Endothelial cell of umbilical vein (primary cell): ENCODE results near the gene ADARB1. TPM values are rescaled to one million over a fixed set of nuclear protein-coding genes. Genes with fewer than 3 reads are reported as not detected.

ENCODE experiments used
- Bru-seq: library from RNA; stranded (reverse); fragments of 400-500 nt; gene quantifications from one replicate; lab custom pipeline; 2021; lab: Mats Ljungman, UMichigan
- BruChase-seq, 2 experiments: library from RNA; stranded (reverse); fragments of 400-500 nt; gene quantifications; one replicate each; lab custom pipeline; 2021; lab: Mats Ljungman, UMichigan
- BruUV-seq: library from RNA; stranded (reverse); fragments of 400-500 nt; replicated peaks from 2 replicates; lab custom pipeline; 2021; lab: Mats Ljungman, UMichigan
- CTCF ChIA-PET: fragments of 300-600, 350-600 bp; sonication (Branson Sonifier 250); formaldehyde crosslinking; loops from one replicate; lab custom pipeline; 2021; ENCODE audit warnings: antibody characterized with exemption, inconsistent platforms; lab: Charles Lee
- POLR2A ChIA-PET: fragments of 300-600, 350-600 bp; sonication (Branson Sonifier 250); formaldehyde crosslinking; loops from one replicate; lab custom pipeline; 2021; ENCODE audit warnings: antibody characterized with exemption, inconsistent platforms; lab: Charles Lee
- DNase-seq: peaks from one replicate; pipeline ENCODE4 v3.0.0-alpha.2; 2011; ENCODE audit warnings: low read depth, low spot score
- FAIRE-seq: peaks from 2 replicates; lab custom pipeline; 2011; peaks lifted over from hg19 to GRCh38; lab: Jason Lieb, UNC
- H2AFZ ChIP-seq: 2 replicates; pipeline ENCODE4 v1.6.0; 2012; ENCODE audit warnings: low read depth, low read length, control low read depth, inconsistent platforms
- H3K27ac ChIP-seq: 2 replicates; pipeline ENCODE4 v1.5.1; 2011; ENCODE audit warnings: low read depth, mild to moderate bottlenecking, control low read depth, low read length, moderate library complexity; ENCODE audit not compliant: insufficient read depth
- H3K27me3 ChIP-seq, 2 experiments: 2 replicates each; pipeline versions ENCODE4 v1.6.0 to v1.6.1; 2011; ENCODE audit warnings: low read length in 2 of 2, mixed read lengths in 1 of 2; ENCODE audit not compliant: control insufficient read depth in 2 of 2, insufficient read depth in 2 of 2
- H3K36me3 ChIP-seq, 2 experiments: 2 replicates in 1 of 2; 3 replicates in 1 of 2; pipeline ENCODE4 v1.5.1; 2011; ENCODE audit warnings: low read length in 2 of 2, mild to moderate bottlenecking in 1 of 2, moderate library complexity in 1 of 2; ENCODE audit not compliant: control insufficient read depth in 2 of 2, insufficient read depth in 2 of 2; ENCODE audit errors: extremely low read depth in 1 of 2
- H3K4me1 ChIP-seq: 3 replicates; pipeline ENCODE4 v1.5.1; 2011; ENCODE audit warnings: mild to moderate bottlenecking, low read length; ENCODE audit not compliant: control insufficient read depth, insufficient read depth; ENCODE audit errors: extremely low read depth
- H3K4me2 ChIP-seq: 2 replicates; pipeline ENCODE4 v1.6.1; 2011; ENCODE audit warnings: low read length, control low read depth, mixed read lengths; ENCODE audit not compliant: insufficient read depth
- H3K4me3 ChIP-seq, 3 experiments: fragments of 200-600 bp in 1 of 3; sonication (generic), shearing (Covaris generic) in 1 of 3; replicated peaks in 1 of 3; 2 replicates each; pipeline ENCODE4 v1.5.1; 2011 to 2016; ENCODE audit warnings: control low read depth in 3 of 3, low read length in 3 of 3, mild to moderate bottlenecking in 2 of 3, inconsistent platforms in 1 of 3, low read depth in 1 of 3, moderate library complexity in 1 of 3; ENCODE audit not compliant: insufficient read depth in 1 of 3
- H3K79me2 ChIP-seq: 2 replicates; pipeline ENCODE4 v1.6.0; 2012; ENCODE audit warnings: low read length, inconsistent platforms; ENCODE audit not compliant: control insufficient read depth, insufficient read depth
- H3K9ac ChIP-seq: replicated peaks from 2 replicates; pipeline ENCODE3; 2011; ENCODE audit warnings: low read length, control low read depth; ENCODE audit not compliant: insufficient read depth; ENCODE audit errors: extremely low read depth
- H3K9me1 ChIP-seq: replicated peaks from 3 replicates; pipeline ENCODE4 v1.6.0; 2011; ENCODE audit warnings: mild to moderate bottlenecking, low read length; ENCODE audit not compliant: control insufficient read depth, insufficient read depth; ENCODE audit errors: extremely low read depth
- H3K9me3 ChIP-seq: replicated peaks from 2 replicates; pipeline ENCODE4 v1.5.1; 2012; ENCODE audit warnings: low read length, inconsistent platforms; ENCODE audit not compliant: control insufficient read depth, insufficient read depth
- H4K20me1 ChIP-seq: replicated peaks from 2 replicates; pipeline ENCODE3; 2011; ENCODE audit warnings: mild to moderate bottlenecking, low read length; ENCODE audit not compliant: control insufficient read depth, insufficient read depth; ENCODE audit errors: extremely low read depth
- CTCF ChIP-seq, 2 donors: IDR thresholded peaks; 1 replicate in 1 of 2; 2 replicates in 1 of 2; pipeline ENCODE4 v1.5.1; 2011; ENCODE audit warnings: low read length in 2 of 2, mild to moderate bottlenecking in 2 of 2, moderate library complexity in 2 of 2, control low read depth in 1 of 2, inconsistent platforms in 1 of 2, low read depth in 1 of 2; ENCODE audit not compliant: insufficient read depth in 1 of 2; ENCODE audit errors: extremely low read depth in 1 of 2
- EZH2 ChIP-seq: IDR thresholded peaks from 2 replicates; pipeline ENCODE4 v1.6.1; 2012; ENCODE audit warnings: borderline replicate concordance, low read depth, mild to moderate bottlenecking, moderate library complexity, low read length, inconsistent platforms; ENCODE audit not compliant: severe bottlenecking
- FOS ChIP-seq: IDR thresholded peaks from 2 replicates; pipeline ENCODE4 v1.6.1; 2011; ENCODE audit warnings: mild to moderate bottlenecking, low read length, moderate library complexity, borderline replicate concordance; ENCODE audit not compliant: insufficient read depth
- GATA2 ChIP-seq: IDR thresholded peaks from 2 replicates; pipeline ENCODE4 v1.7.0; 2011; ENCODE audit warnings: low read depth, mild to moderate bottlenecking, moderate library complexity, mixed read lengths, low read length; ENCODE audit not compliant: insufficient read length, insufficient read depth
- POLR2A ChIP-seq: IDR thresholded peaks from 2 replicates; pipeline ENCODE4 v1.6.1; 2012; ENCODE audit warnings: low read depth, mild to moderate bottlenecking, control low read depth, low read length
- POLR2AphosphoS5 ChIP-seq: IDR thresholded peaks from 2 replicates; pipeline ENCODE4 v1.6.1; 2012; ENCODE audit warnings: low read depth, mild to moderate bottlenecking, control low read depth, low read length, moderate library complexity; ENCODE audit not compliant: insufficient read depth
- dilution Hi-C: fragments of 300-500 bp; cut with MboI; formaldehyde crosslinking; loops from one replicate; pipeline ENCODE4 v1.15.0; 2019; ENCODE audit warnings: low sequenced_read_pairs; ENCODE audit not compliant: extremely low pct_ligation_motif_present
- intact Hi-C: fragments of 100-400 bp; cut with micrococcal nuclease; formaldehyde crosslinking; loops from one replicate; pipeline ENCODE4 v1.10.0; 2022
- long read RNA-seq: library from polyadenylated mRNA; stranded (forward); transcript quantifications from one replicate; pipeline ENCODE4 v2.0.0, GENCODE V29; 2021
- polyA minus RNA-seq, 3 experiments: library from RNA; depleted of rRNA, polyadenylated mRNA; stranded (reverse); fragments of >200 nt; gene quantifications; 1 replicate in 1 of 3; 2 replicates in 2 of 3; pipeline ENCODE4 v1.2.3, GENCODE V29; 2011
- polyA plus RNA-seq, 4 experiments: library from polyadenylated mRNA; depleted of rRNA in 3 of 4; stranded (reverse) in 3 of 4; unstranded in 1 of 4; fragments of >200 nt; gene quantifications; 2 replicates each; pipeline versions ENCODE4 v1.2.1 to v1.2.3, GENCODE V29; 2011 to 2012; ENCODE audit warnings: missing spikeins in 1 of 4
- total RNA-seq: library from RNA; stranded (reverse); gene quantifications from 2 replicates; pipeline ENCODE4 v1.2.3, GENCODE V29; 2021
- TF ChIP-seq, protein P1 (sequence below): IDR thresholded peaks from 2 replicates; pipeline ENCODE4 v1.6.1; 2011; ENCODE audit not compliant: insufficient read depth, insufficient read length

The ADARB1 gene, protein sequence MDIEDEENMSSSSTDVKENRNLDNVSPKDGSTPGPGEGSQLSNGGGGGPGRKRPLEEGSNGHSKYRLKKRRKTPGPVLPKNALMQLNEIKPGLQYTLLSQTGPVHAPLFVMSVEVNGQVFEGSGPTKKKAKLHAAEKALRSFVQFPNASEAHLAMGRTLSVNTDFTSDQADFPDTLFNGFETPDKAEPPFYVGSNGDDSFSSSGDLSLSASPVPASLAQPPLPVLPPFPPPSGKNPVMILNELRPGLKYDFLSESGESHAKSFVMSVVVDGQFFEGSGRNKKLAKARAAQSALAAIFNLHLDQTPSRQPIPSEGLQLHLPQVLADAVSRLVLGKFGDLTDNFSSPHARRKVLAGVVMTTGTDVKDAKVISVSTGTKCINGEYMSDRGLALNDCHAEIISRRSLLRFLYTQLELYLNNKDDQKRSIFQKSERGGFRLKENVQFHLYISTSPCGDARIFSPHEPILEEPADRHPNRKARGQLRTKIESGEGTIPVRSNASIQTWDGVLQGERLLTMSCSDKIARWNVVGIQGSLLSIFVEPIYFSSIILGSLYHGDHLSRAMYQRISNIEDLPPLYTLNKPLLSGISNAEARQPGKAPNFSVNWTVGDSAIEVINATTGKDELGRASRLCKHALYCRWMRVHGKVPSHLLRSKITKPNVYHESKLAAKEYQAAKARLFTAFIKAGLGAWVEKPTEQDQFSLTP
- total RNA-seq = 54.3 and 55.5 TPM in 2 replicates
- 17.8 and 32.5 TPM in 2 replicates for polyA plus RNA-seq
- polyA plus RNA-seq (2011; cell fraction: cytosol; rRNA removed) = 17.4 and 18.8 TPM in 2 replicates
- polyA plus RNA-seq (2011; cell fraction: nucleus; rRNA removed) = 88.3 and 92.8 TPM in 2 replicates
- 29.3 and 33.4 TPM in 2 replicates for polyA plus RNA-seq (2012)
- polyA minus RNA-seq = 41.5 and 43.3 TPM in 2 replicates
- polyA minus RNA-seq (2011; cell fraction: cytosol; rRNA and poly(A)+ RNA removed) = 54.5 TPM
- polyA minus RNA-seq (2011; cell fraction: nucleus; rRNA and poly(A)+ RNA removed) = 48.7 and 51.7 TPM in 2 replicates
- percentile 75 among the genes with signal in this experiment for Bru-seq, nascent RNA
- BruChase-seq, experiment 1, labeled RNA remaining after a 6-hour chase = percentile 83 among the genes with signal in this experiment
- BruChase-seq, experiment 2, labeled RNA remaining after a 2-hour chase = percentile 84 among the genes with signal in this experiment
- long read RNA-seq, full-length matches to known transcripts = 12 of 199 reads
- long read RNA-seq, partial matches to known transcripts = 21 of 199 reads
- long read RNA-seq, other reads (novel, unspliced or antisense) = 166 of 199 reads

- intact Hi-C loops = loop anchor here (2.0 kb wide), 1 partner anchor 115 kb away; no protein-coding TSS in a partner anchor
- peak within 1 kb of the TSS; percentile 83 for H3K4me2 ChIP-seq
Measured at GRCh38 chr21:45074048-45074817, at the start of gene ADARB1. TSS of gene ADARB1 (plus strand) at chr21:45074580. CDS start at chr21:45171657, 97,077 bp downstream.

More at GRCh38 chr21:45074048-45074817, at the start of gene ADARB1:
- ChIA-PET POLR2A (no interaction called here), CTCF (interaction anchor here (1.0 to 2.6 kb wide), 6 partner anchors 10 to 66 kb away, joined by 3 to 34 read pairs (median 6); no protein-coding TSS in a partner anchor)
- Histone ChIP-seq H3K9me1 (no peaks in the 10 kb centered on the region), H2AFZ (peak within 1 kb of the TSS; percentile 96), H3K4me3 (peak within 1 kb of the TSS; percentile 68 to 81 (median 73)), H3K27me3 (no peaks in the 10 kb centered on the region), H3K4me1 (peaks cover 16% of the 10 kb centered on the region), H3K36me3 (no peaks in the 10 kb centered on the region), H3K9me3 (no peaks in the 10 kb centered on the region), H4K20me1 (no peaks in the 10 kb centered on the region), H3K27ac (peak within 1 kb of the TSS; percentile 75), H3K79me2 (peaks cover 32% of the 10 kb centered on the region), H3K9ac (peak within 1 kb of the TSS; percentile 89)
- DNase-seq (peak; percentile 29), FAIRE-seq (peak; percentile 18)
- TF ChIP-seq, protein P1, sequence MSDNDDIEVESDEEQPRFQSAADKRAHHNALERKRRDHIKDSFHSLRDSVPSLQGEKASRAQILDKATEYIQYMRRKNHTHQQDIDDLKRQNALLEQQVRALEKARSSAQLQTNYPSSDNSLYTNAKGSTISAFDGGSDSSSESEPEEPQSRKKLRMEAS = no peak
- TF ChIP-seq FOS (no peak), EZH2 (no peak), CTCF (IDR thresholded peaks at IDR 0.05; ENCODE audit: extremely low read depth in 1 of 2, insufficient read depth in 1 of 2, low read depth in 1 of 2, low read length in 2 of 2) (no peak), GATA2 (no peak), POLR2AphosphoS5 (peak; percentile 81), POLR2A (peak; percentile 79)
- dilution Hi-C loops = no loop called here
- no TSS peak for BruUV-seq
